ENCODE results near the gene USP49. TPM values are rescaled to one million over a fixed set of nuclear protein-coding genes. Genes with fewer than 3 reads are reported as not detected.

The USP49 gene
- total RNA-seq, 4 donors from 2014 or later = 2.3 to 7.9 (median 4.0) TPM

DNA sequence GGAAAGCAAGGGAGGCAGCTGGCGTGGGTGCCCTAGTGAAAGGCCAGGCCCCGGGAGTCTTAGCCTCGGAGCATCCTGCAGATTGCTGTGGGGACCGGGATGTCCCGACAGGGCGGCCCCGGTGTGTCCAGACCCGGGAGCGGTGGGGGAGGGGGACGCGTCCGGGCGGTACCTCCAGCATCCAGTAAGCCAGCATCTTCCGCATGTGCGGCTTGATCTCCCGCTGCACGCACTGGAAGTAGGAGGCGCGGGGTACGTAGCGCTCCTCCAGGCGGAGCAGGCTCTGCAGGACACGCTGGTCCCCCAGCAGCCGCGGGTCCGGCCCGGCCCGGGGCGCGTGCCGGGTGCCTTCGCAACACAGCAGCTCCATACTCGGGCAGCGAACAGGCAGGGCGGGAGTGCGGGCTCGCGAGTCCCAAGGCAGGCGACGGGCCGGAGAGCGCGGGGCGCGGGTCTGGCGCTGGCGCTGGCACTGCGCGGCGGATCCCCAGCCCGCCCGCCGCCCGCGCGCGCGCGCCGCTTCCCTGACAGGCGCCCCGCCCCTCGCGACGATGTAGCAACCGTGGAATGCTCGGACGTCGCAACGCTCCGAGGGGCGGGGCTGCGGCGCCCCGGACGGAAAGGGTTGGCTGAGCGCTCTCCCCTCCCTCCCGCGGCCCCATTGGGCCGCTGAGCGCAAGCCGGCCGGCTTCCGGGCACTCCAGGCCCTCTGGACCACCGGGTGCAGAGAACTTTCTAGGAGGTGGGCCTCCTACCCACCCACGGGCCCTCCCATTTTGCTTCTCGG lies 46.3 kb upstream of the USP49 start, which contains the start of gene CCND3:
Gene CCND3 (minus strand): TSS at position 529 of the 787 bp plus-strand sequence. CDS start 159 bp downstream, at position 370.
- in situ Hi-C loops (cut with MboI; ENCODE audit: low pct_ligation_motif_present in 1 of 4, low pct_unique_long_range_greater_than_20kb in 1 of 4, low sequenced_read_pairs in 3 of 4) (loop anchor here in 2 of 4 donors (10.0 to 25.0 kb wide), 2 partner anchors 103 to 271 kb away; partner anchors contain the start of gene MRPS10 (in 1 of the 2)), intact Hi-C loops (cut with DNase I; ENCODE audit: low total_unique reads) (no loop called here)
- WGBS, 2 donors (ENCODE audit: low coverage in 1 of 2) = 0% methylated on average over 40 of the region's 87 CpGs; no CpG with 5 or more reads in 1 of the 2 donors
- Histone ChIP-seq H3K4me3 (peak within 1 kb of the TSS; percentile 75 to 84 (median 80)), H3K9me3 (no peaks in the 10 kb centered on the region), H3K4me1 (peaks cover 29 to 47% (median 41%) of the 10 kb centered on the region in 4 donors), H3K27ac (peak within 1 kb of the TSS; percentile 84 to 95 (median 94)), H3K27me3 (no peaks in the 10 kb centered on the region), H3K36me3 (no peaks in the 10 kb centered on the region)
- TF ChIP-seq EP300 (IDR thresholded peaks at IDR 0.05; ENCODE audit: low read depth) (no peak), POLR2AphosphoS5 (IDR thresholded peaks at IDR 0.05) (peak; percentile 45 to 53 (median 53))
- DNase-seq = peak; percentile 93

DNA sequence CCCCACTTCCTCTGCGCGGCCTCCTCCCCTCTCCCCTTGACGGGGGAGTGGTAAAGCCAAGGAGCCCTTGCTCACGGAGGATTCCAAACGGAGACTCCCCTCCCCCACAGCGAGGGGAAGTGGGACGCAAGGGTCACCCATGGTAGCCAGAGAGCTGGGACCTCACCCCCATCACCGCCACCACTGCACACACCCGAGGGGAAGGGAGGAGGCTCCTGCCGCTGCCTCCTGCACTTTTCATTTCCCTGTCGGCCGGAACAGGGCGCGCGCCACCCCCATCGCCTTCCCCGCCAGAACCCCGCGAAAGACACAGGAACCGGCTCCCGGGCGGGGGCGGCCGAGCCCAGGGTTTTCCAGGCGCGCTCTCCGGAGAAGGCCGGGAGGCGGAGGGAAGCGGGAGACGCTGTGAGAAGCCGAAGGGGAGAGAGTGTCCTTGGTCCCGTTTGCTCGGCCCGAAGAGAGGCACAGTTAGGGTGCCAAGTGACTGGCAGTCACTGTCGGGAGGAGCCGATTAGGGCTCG lies 45.6 kb upstream of the USP49 start:
- intact Hi-C loops (cut with DNase I; ENCODE audit: low total_unique reads) = no loop called here

DNA sequence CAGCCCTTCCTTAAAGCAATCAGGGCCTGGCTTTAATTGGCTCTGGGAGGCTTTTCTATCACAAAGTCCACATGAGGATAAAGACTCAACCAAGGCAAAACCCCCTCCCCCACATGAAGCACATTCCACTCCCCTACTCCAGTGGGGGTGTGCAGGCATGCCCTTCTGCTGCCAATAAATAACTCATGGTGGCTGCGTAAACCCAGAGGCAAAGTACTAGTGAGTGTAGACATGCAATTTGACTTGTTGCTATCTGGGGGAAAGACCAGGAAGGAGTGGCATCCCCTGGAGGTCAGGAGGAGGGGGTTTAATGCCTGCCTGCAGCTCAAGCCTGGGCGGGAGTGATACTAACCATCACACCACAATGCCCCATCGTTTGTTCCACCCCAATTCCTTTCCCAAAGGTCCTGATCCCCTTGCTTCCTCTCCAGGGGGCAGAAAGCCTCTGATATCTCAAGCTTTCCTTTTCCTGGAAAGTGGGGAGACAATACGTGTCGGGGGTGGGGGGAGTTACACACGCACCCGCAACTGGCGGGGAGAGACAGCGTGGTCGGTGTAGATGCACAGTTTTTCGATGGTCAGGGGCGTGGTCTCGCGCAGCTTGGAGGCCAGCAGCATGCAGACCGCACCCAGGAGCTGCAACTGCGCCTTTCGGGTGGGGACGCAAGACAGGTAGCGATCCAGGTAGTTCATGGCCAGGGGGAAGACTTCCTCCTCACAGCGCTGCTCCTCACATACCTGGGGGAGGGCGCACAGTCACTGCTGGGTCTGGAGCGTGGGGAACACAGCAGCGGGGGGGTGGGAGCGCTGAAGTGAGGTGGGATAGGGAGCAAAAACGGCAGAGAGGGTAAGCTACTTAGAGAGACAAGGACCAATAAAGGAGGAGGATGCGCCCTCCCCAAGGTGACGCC lies 44.9 kb upstream of the USP49 start:
- peak overlapping the region; percentile 75 to 84 (median 80) for H3K4me3 ChIP-seq
- no peaks in the 10 kb centered on the region for H3K27me3 ChIP-seq
- TF ChIP-seq POLR2AphosphoS5 (IDR thresholded peaks at IDR 0.05) = peak in 1 of 3 donors; percentile 38
- TF ChIP-seq, protein P1, sequence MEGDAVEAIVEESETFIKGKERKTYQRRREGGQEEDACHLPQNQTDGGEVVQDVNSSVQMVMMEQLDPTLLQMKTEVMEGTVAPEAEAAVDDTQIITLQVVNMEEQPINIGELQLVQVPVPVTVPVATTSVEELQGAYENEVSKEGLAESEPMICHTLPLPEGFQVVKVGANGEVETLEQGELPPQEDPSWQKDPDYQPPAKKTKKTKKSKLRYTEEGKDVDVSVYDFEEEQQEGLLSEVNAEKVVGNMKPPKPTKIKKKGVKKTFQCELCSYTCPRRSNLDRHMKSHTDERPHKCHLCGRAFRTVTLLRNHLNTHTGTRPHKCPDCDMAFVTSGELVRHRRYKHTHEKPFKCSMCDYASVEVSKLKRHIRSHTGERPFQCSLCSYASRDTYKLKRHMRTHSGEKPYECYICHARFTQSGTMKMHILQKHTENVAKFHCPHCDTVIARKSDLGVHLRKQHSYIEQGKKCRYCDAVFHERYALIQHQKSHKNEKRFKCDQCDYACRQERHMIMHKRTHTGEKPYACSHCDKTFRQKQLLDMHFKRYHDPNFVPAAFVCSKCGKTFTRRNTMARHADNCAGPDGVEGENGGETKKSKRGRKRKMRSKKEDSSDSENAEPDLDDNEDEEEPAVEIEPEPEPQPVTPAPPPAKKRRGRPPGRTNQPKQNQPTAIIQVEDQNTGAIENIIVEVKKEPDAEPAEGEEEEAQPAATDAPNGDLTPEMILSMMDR (IDR thresholded peaks at IDR 0.05) = peak in 1 of 5 experiments; percentile 7
- no peak for TF ChIP-seq EP300 (IDR thresholded peaks at IDR 0.05; ENCODE audit: low read depth)
- peak; percentile 46 for TF ChIP-seq POLR2A (IDR thresholded peaks at IDR 0.05)
- intact Hi-C loops (cut with DNase I; ENCODE audit: low total_unique reads) = loop anchor here (5.0 kb wide), 1 partner anchor 102 kb away; no protein-coding TSS in a partner anchor
- peaks cover 0 to 9% (median 4%) of the 10 kb centered on the region in 4 donors for H3K36me3 ChIP-seq
- peak overlapping the region; percentile 84 to 95 (median 94) for H3K27ac ChIP-seq
- no peaks in the 10 kb centered on the region for H3K9me3 ChIP-seq
- peak; percentile 77 for DNase-seq
- peaks cover 29 to 61% (median 44%) of the 10 kb centered on the region in 4 donors for H3K4me1 ChIP-seq
- 6% methylated on average over 26 of the region's 27 CpGs; no CpG with 5 or more reads in 1 of the 2 donors for WGBS, 2 donors (ENCODE audit: low coverage in 1 of 2)
- in situ Hi-C loops (cut with MboI; ENCODE audit: low pct_ligation_motif_present in 1 of 4, low pct_unique_long_range_greater_than_20kb in 1 of 4, low sequenced_read_pairs in 3 of 4) = loop anchor here in 3 of 4 donors (10.0 to 25.0 kb wide), 2 partner anchors 105 to 272 kb away; partner anchors contain the start of gene MRPS10 (in 1 of the 3)

More for the DNA sequence above, 45.6 kb upstream of the USP49 start:
- DNase-seq = peak; percentile 54
- Histone ChIP-seq H3K27ac (peak overlapping the region; percentile 84 to 95 (median 94)), H3K4me3 (peak overlapping the region; percentile 75 to 84 (median 80)), H3K4me1 (peaks cover 29 to 54% (median 44%) of the 10 kb centered on the region in 4 donors), H3K9me3 (no peaks in the 10 kb centered on the region), H3K27me3 (no peaks in the 10 kb centered on the region), H3K36me3 (peaks cover 0 to 2% (median under 1%) of the 10 kb centered on the region in 4 donors)
- WGBS, 2 donors (ENCODE audit: low coverage in 1 of 2) = 0% methylated on average over 33 of the region's 38 CpGs; no CpG with 5 or more reads in 1 of the 2 donors
- in situ Hi-C loops (cut with MboI; ENCODE audit: low pct_ligation_motif_present in 1 of 4, low pct_unique_long_range_greater_than_20kb in 1 of 4, low sequenced_read_pairs in 3 of 4) = loop anchor here in 2 of 4 donors (10.0 to 25.0 kb wide), 2 partner anchors 104 to 271 kb away; partner anchors contain the start of gene MRPS10 (in 1 of the 2)
- TF ChIP-seq, protein P1 (IDR thresholded peaks at IDR 0.05) = peak in 1 of 5 experiments; percentile 4
- TF ChIP-seq POLR2AphosphoS5 (IDR thresholded peaks at IDR 0.05) (no peak), EP300 (IDR thresholded peaks at IDR 0.05; ENCODE audit: low read depth) (no peak), POLR2A (IDR thresholded peaks at IDR 0.05) (no peak)

Measured in transverse colon (tissue), 4 donors.